Ovary (tissue), 9 donors: ENCODE results near the gene CHRND. TPM values are rescaled to one million over a fixed set of nuclear protein-coding genes. Genes with fewer than 3 reads are reported as not detected.

Experiments
- DNase-seq, 5 donors: peaks; one replicate each; pipeline ENCODE4 v3.0.0-alpha.2; 2019 to 2020
- H3K27ac ChIP-seq, 2 donors: fragments of 200-600 bp; one replicate each; pipeline versions ENCODE4 v1.5.1 to v1.8.0; 2019 to 2022
- H3K27me3 ChIP-seq: fragments of 200-600 bp; one replicate; pipeline ENCODE4 v1.8.0; 2022
- H3K36me3 ChIP-seq: fragments of 200-600 bp; sonication (generic); one replicate; pipeline ENCODE4 v1.5.1; 2019
- H3K4me1 ChIP-seq: one replicate; pipeline ENCODE4 v1.8.1; 2013; ENCODE audit warnings: mild to moderate bottlenecking, moderate library complexity; ENCODE audit not compliant: insufficient read depth
- H3K4me3 ChIP-seq: fragments of 200-600 bp; sonication (generic); one replicate; pipeline ENCODE4 v1.5.1; 2017
- H3K9me3 ChIP-seq, 2 donors: fragments of 200-600 bp in 1 of 2; sonication (generic) in 1 of 2; one replicate each; pipeline versions ENCODE4 v1.5.1 to v1.8.1; 2013 to 2019; ENCODE audit warnings: mild to moderate bottlenecking in 1 of 2, moderate library complexity in 1 of 2
- EP300 ChIP-seq: sonication (generic); formaldehyde crosslinking; IDR thresholded peaks from one replicate; pipeline ENCODE4 v1.6.1; 2017; ENCODE audit warnings: antibody characterized with exemption
- POLR2A ChIP-seq: fragments of 450-650 bp; IDR thresholded peaks from one replicate; pipeline ENCODE4 v1.6.1; 2017; ENCODE audit warnings: antibody characterized with exemption, mild to moderate bottlenecking, moderate library complexity
- WGBS, 3 donors: extraction: QIAGEN DNeasy Blood & Tissue Kit in 1 of 3; methylation state at CpG; one replicate each; pipeline versions ENCODE4 v1.1.5 to v1.1.7; 2013 to 2017; 5-methylcytosine and 5-hydroxymethylcytosine counted together
- intact Hi-C, 4 donors: fragments of 100-400 bp; cut with DNase I; formaldehyde crosslinking; loops; one replicate each; pipeline versions ENCODE4 v1.11.0 to v1.15.1; 2022 to 2023
- polyA plus RNA-seq, 2 donors: library from polyadenylated mRNA; stranded (reverse); fragments of 200-250 nt in 1 of 2; fragments of 350-450 nt in 1 of 2; fragmentation: Illumina TruSeq in 1 of 2; extraction: RNeasy Lipid Tissue Mini Kit (QIAGEN cat#74804) in 1 of 2; gene quantifications; one replicate each; pipeline ENCODE4 v1.2.3, GENCODE V29; 2013 to 2014
- total RNA-seq, 7 donors: library from RNA; depleted of rRNA in 2 of 7; stranded (reverse); fragments of >200 nt in 2 of 7; fragmentation: NEBNext Ultra II Directional in 3 of 7; extraction: Animal tissue kit (Norgen Biotek cat#: 25700) in 3 of 7; gene quantifications; one replicate each; pipeline versions ENCODE4 v1.1.0 to v1.2.4, GENCODE V29; 2016 to 2023
- TF ChIP-seq, protein P1 (sequence below), 3 donors: fragments of 450-650 bp in 2 of 3; fragments of 200-600 bp in 1 of 3; IDR thresholded peaks; one replicate each; pipeline versions ENCODE4 v1.5.1 to v1.8.0; 2016 to 2022; ENCODE audit warnings: antibody characterized with exemption in 3 of 3, mild to moderate bottlenecking in 1 of 3
- donor health status: DM: no; HTN: no; CAD: no; lungs with moderate emphysema.
- donor health status: DM: no; HTN: no; CAD: no.
- donor health status: Bipolar disorder and iron deficiency.
- donor health status: DM: yes; HTN: yes; CAD: no.
- donor health status: DM: no; HTN: no; CAD: no.
- donor health status: DM: yes; HTN: yes; CAD: no.

Gene CHRND
- total and polyA plus RNA-seq, 9 donors: 0.28 to 0.40 TPM; not detected in 7

GRCh38 chr2:232491139-232491780 is 34.7 kb upstream of the CHRND start:
- Histone ChIP-seq H3K4me3 (no peak overlapping the region), H3K27ac (no peak overlapping the region), H3K27me3 (no peaks in the 10 kb centered on the region), H3K9me3 (no peaks in the 10 kb centered on the region), H3K36me3 (no peaks in the 10 kb centered on the region), H3K4me1 (no peaks in the 10 kb centered on the region)
- 86 to 92% (median 91%) methylated on average over 12 of the region's 12 CpGs for WGBS, 3 donors
- DNase-seq: peak in 3 of 5 donors; percentile 15 to 24 (median 20)
- TF ChIP-seq, protein P1, sequence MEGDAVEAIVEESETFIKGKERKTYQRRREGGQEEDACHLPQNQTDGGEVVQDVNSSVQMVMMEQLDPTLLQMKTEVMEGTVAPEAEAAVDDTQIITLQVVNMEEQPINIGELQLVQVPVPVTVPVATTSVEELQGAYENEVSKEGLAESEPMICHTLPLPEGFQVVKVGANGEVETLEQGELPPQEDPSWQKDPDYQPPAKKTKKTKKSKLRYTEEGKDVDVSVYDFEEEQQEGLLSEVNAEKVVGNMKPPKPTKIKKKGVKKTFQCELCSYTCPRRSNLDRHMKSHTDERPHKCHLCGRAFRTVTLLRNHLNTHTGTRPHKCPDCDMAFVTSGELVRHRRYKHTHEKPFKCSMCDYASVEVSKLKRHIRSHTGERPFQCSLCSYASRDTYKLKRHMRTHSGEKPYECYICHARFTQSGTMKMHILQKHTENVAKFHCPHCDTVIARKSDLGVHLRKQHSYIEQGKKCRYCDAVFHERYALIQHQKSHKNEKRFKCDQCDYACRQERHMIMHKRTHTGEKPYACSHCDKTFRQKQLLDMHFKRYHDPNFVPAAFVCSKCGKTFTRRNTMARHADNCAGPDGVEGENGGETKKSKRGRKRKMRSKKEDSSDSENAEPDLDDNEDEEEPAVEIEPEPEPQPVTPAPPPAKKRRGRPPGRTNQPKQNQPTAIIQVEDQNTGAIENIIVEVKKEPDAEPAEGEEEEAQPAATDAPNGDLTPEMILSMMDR (IDR thresholded peaks at IDR 0.05): no peak
- no peak for TF ChIP-seq EP300
- TF ChIP-seq POLR2A: no peak
- intact Hi-C loops: no loop called here

- Histone ChIP-seq H3K9me3 (no peaks in the 10 kb centered on the region), H3K27me3 (no peaks in the 10 kb centered on the region), H3K4me1 (no peaks in the 10 kb centered on the region), H3K27ac (no peak overlapping the region), H3K4me3 (no peak overlapping the region), H3K36me3 (no peaks in the 10 kb centered on the region)
- intact Hi-C loops: no loop called here
- peak in 3 of 5 donors; percentile 12 to 21 (median 15) for DNase-seq
- no peak for TF ChIP-seq POLR2A
- no peak for TF ChIP-seq EP300
- TF ChIP-seq, protein P1 (IDR thresholded peaks at IDR 0.05): no peak
- WGBS, 3 donors: 73 to 80% (median 76%) methylated on average over 8 of the region's 8 CpGs
These were observed 33.6 kb upstream of the CHRND start for GRCh38 chr2:232492236-232492848.

GRCh38 chr2:232492963-232493700 is 32.8 kb upstream of the CHRND start:
- Histone ChIP-seq H3K4me3 (no peak overlapping the region), H3K27ac (no peak overlapping the region), H3K4me1 (no peaks in the 10 kb centered on the region), H3K9me3 (no peaks in the 10 kb centered on the region), H3K36me3 (no peaks in the 10 kb centered on the region), H3K27me3 (no peaks in the 10 kb centered on the region)
- intact Hi-C loops: no loop called here
- peak in 2 of 5 donors; percentile 18 for DNase-seq
- 88% methylated on average over 22 to 24 of the region's 24 CpGs for WGBS, 3 donors
- TF ChIP-seq, protein P1 (IDR thresholded peaks at IDR 0.05): no peak
- TF ChIP-seq POLR2A (no peak), EP300 (no peak)

GRCh38 chr2:232493701-232494474 is 32.1 kb upstream of the CHRND start:
- Histone ChIP-seq H3K27me3 (no peaks in the 10 kb centered on the region), H3K4me3 (no peak overlapping the region), H3K4me1 (no peaks in the 10 kb centered on the region), H3K27ac (no peak overlapping the region), H3K36me3 (no peaks in the 10 kb centered on the region), H3K9me3 (no peaks in the 10 kb centered on the region)
- TF ChIP-seq, protein P1 (IDR thresholded peaks at IDR 0.05): no peak
- TF ChIP-seq EP300: no peak
- no peak for TF ChIP-seq POLR2A
- DNase-seq: peak in 1 of 5 donors; percentile 17
- intact Hi-C loops: no loop called here
- WGBS, 3 donors: 87 to 94% (median 92%) methylated on average over 10 of the region's 10 CpGs
